Fibroblast of the aortic adventitia (primary cell): ENCODE results near the gene NSF. TPM values are rescaled to one million over a fixed set of nuclear protein-coding genes. Genes with fewer than 3 reads are reported as not detected.

Experiments
- DNase-seq: peaks from one replicate; pipeline ENCODE4 v3.0.0-alpha.2; 2010; ENCODE audit warnings: low read depth
- H3K4me3 ChIP-seq: 2 replicates; pipeline ENCODE4 v1.5.1; 2011; ENCODE audit warnings: low read depth, mild to moderate bottlenecking, control low read depth, low read length, moderate library complexity
- CTCF ChIP-seq: IDR thresholded peaks from 2 replicates; pipeline ENCODE4 v1.5.1; 2011; ENCODE audit warnings: mild to moderate bottlenecking, low read length, control low read depth, inconsistent platforms; ENCODE audit not compliant: insufficient read depth
- total RNA-seq: library from RNA; depleted of rRNA; stranded (reverse); fragments of >200 nt; gene quantifications from 2 replicates; pipeline ENCODE4 v1.2.3, GENCODE V29; 2012; ENCODE audit warnings: low replicate concordance

The NSF gene
- total RNA-seq, 1 donor = 59.7 TPM

GRCh38 chr17:46776298-46777005 is 186.0 kb downstream of the NSF start:
- no peak for TF ChIP-seq CTCF
- no peak overlapping the region for H3K4me3 ChIP-seq
- DNase-seq = no peak

- no peak for TF ChIP-seq CTCF
- no peak for DNase-seq
- H3K4me3 ChIP-seq = no peak overlapping the region
Observed at GRCh38 chr17:46777943-46778915, 187.8 kb downstream of the NSF start.

- H3K4me3 ChIP-seq = no peak overlapping the region
Observed at GRCh38 chr17:46780003-46780373, 189.5 kb downstream of the NSF start.

GRCh38 chr17:46782250-46782953 is 191.9 kb downstream of the NSF start:
- no peak overlapping the region for H3K4me3 ChIP-seq
- DNase-seq = no peak
- TF ChIP-seq CTCF = peak; percentile 35

More at GRCh38 chr17:46780003-46780373, 189.5 kb downstream of the NSF start:
- TF ChIP-seq CTCF = no peak
- no peak for DNase-seq

- TF ChIP-seq CTCF = no peak
Observed at GRCh38 chr17:46783031-46783593, 192.6 kb downstream of the NSF start.

GRCh38 chr17:46785696-46786095 is 195.2 kb downstream of the NSF start:
- H3K4me3 ChIP-seq = no peak overlapping the region
- TF ChIP-seq CTCF = no peak
- DNase-seq = no peak

More at GRCh38 chr17:46783031-46783593, 192.6 kb downstream of the NSF start:
- H3K4me3 ChIP-seq = no peak overlapping the region
- no peak for DNase-seq
